ENCODE measurements around the gene ABCC12.

GRCh38 chr16:48180868-48181480, 25.2 kb upstream of the ABCC12 start:
- no peak for TF ChIP-seq CTCF (IDR thresholded peaks at IDR 0.05)
- TF ChIP-seq POLR2AphosphoS5 (IDR thresholded peaks at IDR 0.05), result no peak
- no peak for TF ChIP-seq POLR2A (IDR thresholded peaks at IDR 0.05)

Measured in prostate gland (tissue), 2 donors.